HG02588 (cell line): ENCODE measurements around the gene PLPPR3.

Experiments used
- ATAC-seq: cut with Tn5 transposase; IDR thresholded peaks from one replicate; pipeline ENCODE4 v1.9.1; 2021; ENCODE audit warnings: mild to moderate bottlenecking, moderate library complexity; ENCODE audit not compliant: unreplicated experiment

Gene PLPPR3

GRCh38 chr19:797528-798414 lies 24.0 kb downstream of the PLPPR3 start:
- ATAC-seq, result peak; percentile 41

DNA sequence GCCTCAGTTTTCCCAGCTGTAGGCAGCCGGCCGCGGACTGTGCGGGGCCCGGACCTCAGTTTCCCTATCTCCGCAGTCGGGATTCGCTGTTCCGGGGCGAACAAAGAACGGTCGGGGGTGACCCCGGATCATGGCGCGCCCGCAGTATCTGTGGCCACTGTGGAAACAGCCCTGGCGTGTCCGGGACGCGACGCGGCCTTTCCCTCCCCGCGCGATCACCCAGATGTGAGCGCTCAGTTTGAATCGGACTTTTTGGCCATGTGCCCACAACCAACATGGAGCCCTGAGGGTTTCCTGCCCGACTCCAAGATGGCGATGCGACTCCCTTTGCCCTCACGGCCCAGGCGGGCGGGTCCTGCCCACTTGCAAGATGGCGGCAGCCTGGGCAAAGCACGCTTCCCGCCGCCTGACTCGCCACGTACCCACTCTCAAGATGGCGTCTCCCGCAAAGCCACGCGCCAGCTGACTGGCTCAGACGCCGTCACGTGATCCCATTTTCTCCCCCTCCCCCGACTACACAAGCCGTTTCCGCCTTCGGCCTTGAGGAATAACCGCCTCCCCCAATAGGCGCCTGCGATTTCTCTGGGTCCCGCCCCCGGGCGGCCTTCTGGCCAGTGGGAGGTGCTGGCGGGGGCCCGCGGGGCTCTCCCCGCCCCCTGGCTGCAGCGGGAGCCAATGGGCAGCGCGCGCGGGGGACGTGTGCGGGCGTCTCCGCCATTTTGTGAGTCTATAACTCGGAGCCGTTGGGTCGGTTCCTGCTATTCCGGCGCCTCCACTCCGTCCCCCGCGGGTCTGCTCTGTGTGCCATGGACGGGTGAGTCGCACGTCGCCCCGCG lies 24.8 kb downstream of the PLPPR3 start, which contains the start of gene PTBP1:
Gene PTBP1, plus strand, starts transcription at position 761 of the 836 bp plus-strand sequence. Its CDS starts 46 bp downstream, at position 807.
- ATAC-seq, result peak; percentile 67

- ATAC-seq, result no peak
These were observed 25.8 kb downstream of the PLPPR3 start for GRCh38 chr19:795691-796581.

DNA sequence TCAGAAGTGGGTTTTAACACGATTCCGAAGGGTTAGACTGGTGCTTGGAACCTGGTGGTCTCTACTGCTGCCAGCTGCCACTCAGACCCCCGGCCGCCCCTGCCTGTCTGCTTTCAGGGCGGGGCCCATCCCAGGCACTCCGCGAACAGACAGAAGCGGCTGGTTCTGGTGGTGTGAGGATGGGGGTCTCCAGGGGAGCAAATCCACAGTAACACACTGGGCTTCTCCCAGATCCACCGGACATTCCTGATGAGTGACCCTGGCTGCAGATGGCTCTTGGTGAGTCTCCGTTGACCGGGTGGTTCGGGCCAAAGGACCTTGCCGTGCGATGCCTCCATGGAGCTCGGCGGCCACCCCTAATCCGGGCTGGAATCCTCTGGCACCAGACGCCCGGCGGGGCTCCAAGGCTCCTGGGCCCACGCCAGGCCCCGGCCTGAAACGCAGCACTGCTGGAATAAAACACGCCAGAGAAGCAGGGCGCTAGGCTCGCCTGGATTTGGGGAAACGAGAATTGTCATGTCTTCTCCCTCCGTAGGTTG lies 26.6 kb downstream of the PLPPR3 start:
- no peak for ATAC-seq

- ATAC-seq, result no peak
These were observed 27.9 kb downstream of the PLPPR3 start for GRCh38 chr19:793806-794205.

DNA sequence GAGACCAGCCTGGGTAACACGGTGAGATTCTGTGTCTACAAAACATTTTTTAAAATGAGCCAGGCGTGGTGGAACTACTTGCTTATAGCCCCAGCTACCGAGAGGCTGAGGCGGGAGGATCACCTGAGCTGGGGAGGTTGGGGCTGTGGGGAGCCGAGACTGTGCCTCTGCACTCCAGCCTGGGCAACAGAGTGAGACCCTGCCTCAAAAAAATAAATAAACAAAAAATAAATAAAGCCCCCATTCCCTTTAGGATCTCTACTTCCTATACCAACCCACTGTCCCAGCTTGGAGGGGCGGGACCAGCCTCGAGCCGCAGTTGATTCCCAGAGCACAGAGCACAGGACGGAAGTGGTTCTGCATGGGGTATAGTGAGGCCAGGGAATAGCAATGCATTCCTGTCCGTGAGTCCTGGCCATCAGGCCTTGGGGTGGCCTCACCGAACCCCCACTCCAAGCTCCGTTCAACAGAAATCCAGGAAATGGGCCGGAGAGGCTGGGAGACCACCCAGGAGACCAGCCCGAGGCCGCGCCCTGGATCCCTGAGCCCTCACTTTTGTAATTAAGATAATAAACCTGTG lies 29.4 kb downstream of the PLPPR3 start:
- no peak for ATAC-seq

GRCh38 chr19:791567-792305 lies 30.0 kb downstream of the PLPPR3 start:
- ATAC-seq, result no peak

- no peak for ATAC-seq
These were observed 30.7 kb downstream of the PLPPR3 start for GRCh38 chr19:791007-791566.

GRCh38 chr19:789701-790060 lies 32.1 kb downstream of the PLPPR3 start:
- ATAC-seq, result no peak

DNA sequence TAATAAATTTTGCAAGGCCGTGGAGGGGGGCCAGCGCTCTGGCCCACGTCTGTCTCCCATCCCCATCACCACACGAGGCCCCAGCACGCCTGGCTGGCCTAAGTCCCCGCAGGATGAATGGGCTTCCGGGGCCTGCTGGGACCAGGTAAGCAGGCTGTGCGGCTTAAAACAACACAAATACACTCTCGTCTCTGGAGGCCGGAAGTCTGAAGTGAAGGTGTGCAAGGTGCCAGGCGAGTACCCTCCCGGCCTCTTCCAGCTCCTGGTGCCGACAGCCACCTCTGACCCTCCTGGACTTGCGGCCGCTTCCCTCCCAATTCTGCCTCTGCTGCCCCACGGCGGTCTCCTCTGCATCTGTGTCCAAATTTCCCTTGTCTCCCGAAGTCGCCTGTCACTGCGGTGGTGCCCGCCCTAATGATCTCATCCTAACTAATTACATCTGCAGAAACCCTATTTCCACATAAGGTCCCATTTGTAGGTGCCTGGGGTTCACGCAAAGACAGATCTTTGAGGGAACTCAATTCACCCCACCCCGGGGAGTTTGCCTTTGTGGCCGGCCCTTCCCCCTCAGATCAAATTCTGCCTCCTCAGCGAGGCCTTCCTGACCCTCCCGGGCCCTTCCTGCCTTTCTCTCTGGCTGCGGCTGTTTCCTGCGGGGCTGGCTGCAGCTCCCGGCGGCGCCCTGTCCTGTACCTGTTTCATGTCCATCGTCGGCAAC lies 32.6 kb downstream of the PLPPR3 start:
- ATAC-seq, result no peak

GRCh38 chr19:788686-788982 lies 33.1 kb downstream of the PLPPR3 start:
- no peak for ATAC-seq

DNA sequence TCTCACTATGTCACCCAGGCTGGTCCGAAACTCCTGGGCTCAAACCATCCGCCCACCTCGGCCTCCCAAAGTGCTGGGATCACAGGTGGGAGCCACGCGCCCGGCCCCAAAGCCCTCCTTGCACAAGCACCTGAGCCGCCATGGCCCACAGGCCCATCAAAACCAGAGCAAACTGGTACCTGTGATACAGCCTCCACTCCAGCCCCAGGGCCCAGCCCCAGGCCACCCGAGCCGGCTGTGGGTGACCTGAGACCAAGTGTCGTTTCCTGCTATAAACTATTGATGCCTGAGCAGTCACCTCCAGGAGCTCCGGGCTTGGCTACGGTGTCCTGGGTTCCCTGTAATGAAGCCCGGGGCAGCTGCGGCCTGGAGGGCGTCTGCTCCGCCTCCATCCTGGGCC lies 34.2 kb downstream of the PLPPR3 start:
- no peak for ATAC-seq

- no peak for ATAC-seq
These were observed 37.2 kb downstream of the PLPPR3 start for GRCh38 chr19:784541-784940.

DNA sequence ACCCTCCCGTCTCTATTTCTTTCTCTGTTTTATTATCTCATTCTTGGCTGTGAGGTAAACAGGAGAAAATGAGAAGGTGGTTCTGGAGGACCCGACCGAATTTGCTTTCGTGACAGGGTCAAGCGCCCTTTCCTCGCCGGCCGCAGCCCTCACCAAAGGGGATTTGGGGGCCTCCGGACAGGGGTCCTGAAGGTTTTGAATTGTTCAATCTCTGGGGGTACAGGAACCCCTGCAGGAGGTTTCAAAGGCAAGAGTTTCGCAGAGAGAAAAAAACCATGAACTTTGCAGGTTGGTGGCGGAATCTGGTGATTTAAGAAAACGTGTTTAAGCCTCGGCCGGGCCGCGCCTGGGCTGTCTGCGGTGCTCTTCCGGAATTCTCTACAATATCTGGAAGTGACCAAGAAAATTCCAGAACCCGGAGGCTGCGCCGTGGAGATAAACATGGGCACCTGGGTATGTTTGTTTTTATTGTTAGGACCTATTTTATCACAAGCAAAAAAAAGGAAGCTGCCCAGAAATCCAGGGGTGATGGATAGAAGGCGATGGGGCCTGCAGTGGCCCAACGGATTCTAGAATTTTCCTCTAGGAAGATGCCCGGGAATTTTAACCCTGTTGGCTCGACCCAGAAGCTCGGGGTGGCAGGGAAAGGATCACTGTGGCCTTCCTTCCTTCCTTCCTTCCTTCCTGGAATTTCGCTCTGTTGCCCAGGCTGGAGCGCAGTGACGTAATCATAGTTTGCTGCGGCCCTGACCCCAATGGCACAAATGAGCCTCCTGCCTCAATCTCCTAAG lies 38.7 kb downstream of the PLPPR3 start:
- ATAC-seq, result no peak

- no peak for ATAC-seq
These were observed 39.4 kb downstream of the PLPPR3 start for GRCh38 chr19:782185-782877.

DNA sequence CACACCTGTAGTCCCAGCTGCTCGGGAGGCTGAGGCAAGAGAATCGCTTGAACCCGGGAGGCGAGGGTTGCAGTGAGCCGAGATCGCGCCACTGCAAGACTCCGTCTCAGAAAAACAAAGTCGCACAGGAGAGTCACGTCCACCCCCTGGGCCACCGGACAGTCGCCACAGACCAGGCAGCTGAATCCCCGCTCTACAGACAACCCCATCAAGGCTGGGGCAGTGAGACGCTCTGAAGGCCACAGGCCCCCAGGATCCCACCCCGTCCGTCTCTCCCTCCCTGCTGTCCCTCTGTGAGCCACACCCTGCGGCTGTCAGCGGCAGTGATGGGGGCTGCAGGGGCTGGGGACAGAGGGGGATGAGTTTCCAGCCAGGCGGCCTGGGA lies 40.0 kb downstream of the PLPPR3 start:
- no peak for ATAC-seq

- ATAC-seq, result no peak
These were observed 40.8 kb downstream of the PLPPR3 start for GRCh38 chr19:780935-781334.
